H54 (cell line): ENCODE measurements around the gene PFDN2.

Source experiments
- DNase-seq: peaks from one replicate; pipeline ENCODE4 v3.0.0; 2011; ENCODE audit warnings: low spot score, mixed read lengths; ENCODE audit not compliant: insufficient read length
- FAIRE-seq: peaks from 3 replicates; lab custom pipeline; 2011; peaks lifted over from hg19 to GRCh38; lab: Jason Lieb, UNC
- POLR2A ChIP-seq: IDR thresholded peaks from 2 replicates; pipeline ENCODE4 v1.6.1; 2011; ENCODE audit warnings: low read depth, mild to moderate bottlenecking, low read length

Gene PFDN2, protein sequence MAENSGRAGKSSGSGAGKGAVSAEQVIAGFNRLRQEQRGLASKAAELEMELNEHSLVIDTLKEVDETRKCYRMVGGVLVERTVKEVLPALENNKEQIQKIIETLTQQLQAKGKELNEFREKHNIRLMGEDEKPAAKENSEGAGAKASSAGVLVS

DNA sequence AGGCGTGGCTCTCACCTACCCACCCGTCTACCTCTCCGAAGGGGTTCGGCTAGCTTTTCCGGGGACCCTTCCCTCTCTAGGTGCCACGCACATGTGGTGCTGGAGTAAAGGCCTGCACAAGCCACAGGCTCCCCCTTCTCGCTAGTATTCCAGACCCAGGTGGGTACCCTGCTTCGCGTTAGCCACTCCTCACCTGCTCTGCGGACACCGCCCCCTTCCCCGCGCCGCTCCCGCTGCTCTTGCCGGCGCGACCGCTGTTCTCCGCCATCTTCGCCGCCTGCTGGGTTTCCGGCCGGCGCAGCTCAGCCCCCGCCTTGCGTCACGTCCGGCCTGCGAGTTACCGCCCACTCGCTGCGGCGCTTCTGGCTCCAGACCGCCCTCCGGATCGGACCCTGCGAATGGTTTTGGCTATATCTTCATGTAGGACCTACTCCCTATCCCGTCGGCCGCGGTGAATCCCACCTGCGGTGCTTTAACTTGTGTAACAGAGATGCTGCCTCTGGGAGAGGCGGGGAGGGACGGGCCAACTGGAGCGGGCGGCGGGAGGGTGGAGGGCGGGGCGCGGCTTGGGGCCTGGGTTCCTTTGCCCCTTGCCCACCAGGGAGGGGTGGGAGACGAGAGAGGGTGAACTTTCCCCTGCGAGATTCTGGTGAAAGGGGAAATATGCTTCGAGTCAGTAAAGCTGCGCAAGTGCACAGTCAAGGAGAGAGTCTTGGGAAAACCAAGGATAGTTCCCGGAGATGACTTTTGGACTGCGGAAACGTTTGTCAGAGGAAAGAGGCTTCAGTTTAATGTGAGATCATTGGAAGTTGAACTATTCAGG is at the start of gene PFDN2, which contains the start of gene NIT1:
TSS of gene PFDN2 (minus strand) at position 279 of the 823 bp plus-strand sequence. CDS start at position 268, 11 bp downstream.
TSS of gene NIT1 (plus strand) at position 347 of the 823 bp plus-strand sequence. CDS start at position 419, 72 bp downstream.
- FAIRE-seq (no peak), DNase-seq (peak; percentile 79)
- peak; percentile 95 for TF ChIP-seq POLR2A

DNA sequence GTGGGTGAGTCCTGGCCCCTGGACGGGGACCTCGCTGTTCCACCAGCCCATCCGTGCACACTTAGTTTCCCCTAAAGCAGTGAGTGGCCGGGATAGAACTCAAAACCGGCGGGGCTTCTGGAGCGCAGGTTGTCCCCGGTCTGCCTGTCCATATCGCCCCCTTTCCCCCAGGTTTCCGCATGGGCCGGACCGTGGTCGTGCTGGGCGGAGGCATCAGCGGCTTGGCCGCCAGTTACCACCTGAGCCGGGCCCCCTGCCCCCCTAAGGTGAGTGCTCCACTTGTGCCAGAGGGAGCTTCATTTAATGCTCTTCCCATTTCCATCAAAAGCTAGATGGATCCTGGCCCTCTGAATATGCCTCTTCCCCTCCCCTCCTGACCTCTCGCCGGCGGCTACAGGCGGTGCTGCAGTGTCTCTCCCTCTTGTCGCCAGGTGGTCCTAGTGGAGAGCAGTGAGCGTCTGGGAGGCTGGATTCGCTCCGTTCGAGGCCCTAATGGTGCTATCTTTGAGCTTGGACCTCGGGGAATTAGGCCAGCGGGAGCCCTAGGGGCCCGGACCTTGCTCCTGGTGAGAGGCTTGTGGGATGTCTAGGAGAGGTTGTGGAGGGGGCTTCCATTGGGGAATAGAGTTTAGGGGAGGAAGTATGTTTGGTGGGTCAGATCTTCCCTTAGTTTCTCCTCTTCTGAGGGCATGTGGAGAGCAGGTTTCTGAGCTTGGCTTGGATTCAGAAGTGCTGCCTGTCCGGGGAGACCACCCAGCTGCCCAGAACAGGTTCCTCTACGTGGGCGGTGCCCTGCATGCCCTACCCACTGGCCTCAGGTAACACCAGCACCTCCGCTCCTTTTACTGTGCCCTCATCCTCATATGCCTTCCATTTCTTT is 49.1 kb upstream of the PFDN2 start:
- no peak for FAIRE-seq
- no peak for DNase-seq
- TF ChIP-seq POLR2A, result no peak

DNA sequence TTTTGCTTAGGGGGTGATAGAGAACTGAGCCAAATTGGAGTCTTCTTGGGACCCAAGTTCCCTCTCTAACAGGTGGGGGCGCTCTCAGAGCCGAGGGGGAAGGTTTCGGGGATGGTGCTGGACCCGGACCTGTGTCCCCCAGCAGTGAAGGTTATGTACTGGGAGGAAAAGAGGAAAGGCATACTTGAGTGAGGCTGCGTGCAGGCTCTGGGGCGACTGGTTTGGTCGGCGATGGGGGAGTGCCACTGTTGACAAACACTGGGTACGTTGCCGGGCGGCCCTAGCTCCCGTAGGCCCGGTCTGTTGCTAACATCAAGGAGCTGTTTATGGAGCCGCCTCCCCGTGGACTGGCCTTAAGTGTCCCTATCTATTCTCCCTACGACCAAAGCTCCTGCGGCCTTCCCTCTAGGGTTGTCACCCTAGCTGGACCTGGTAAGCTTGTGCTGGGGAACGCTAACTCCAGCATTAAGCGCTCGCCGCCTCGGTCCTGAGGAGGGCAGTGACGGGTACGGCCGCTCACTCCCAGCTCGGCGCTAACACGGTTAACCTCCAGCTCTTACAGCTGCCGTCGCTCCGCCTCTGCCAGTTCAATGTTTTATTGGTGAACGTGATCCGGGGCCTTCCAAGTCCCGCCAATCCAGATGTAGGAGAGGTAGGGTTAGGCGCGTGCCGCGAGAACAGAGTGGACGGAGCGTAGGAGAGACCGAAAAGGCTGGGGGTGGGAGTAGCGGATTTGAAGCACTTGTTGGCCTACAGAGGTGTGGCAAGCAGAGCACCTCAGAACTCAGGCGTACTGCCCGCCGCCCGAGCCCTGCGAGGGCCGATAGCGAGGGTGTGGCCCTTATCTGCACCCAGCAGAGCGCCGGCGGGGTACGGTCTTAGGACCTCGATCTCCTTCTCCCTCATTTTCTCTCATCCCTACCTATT is 48.2 kb upstream of the PFDN2 start, which contains the start of gene PPOX:
TSS of gene PPOX (plus strand) at position 685 of the 927 bp plus-strand sequence. CDS start 422 bp downstream, outside the sequence.
- no peak for FAIRE-seq

DNA sequence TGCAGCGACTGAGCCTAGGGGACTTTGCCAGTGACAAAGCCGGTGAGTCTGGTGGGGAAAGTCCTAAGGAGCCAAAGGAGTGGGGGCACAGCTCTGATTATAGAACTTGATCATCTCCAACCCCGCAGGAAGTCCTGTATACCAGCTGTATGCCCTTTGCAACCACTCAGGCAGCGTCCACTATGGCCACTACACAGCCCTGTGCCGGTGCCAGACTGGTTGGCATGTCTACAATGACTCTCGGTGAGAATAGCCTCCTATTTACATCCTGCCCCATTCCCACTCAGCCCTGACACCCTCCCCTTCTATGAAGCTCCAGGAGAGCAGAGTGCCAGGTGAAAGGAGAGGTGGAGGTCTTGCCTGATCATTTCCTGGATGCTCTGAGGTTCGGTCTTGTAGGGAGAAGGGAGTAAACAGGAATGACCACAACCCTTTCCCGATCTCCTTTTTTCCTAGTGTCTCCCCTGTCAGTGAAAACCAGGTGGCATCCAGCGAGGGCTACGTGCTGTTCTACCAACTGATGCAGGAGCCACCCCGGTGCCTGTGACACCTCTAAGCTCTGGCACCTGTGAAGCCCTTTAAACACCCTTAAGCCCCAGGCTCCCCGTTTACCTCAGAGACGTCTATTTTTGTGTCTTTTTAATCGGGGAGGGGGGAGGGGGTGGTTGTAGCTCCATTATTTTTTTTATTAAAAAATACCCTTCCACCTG is 47.2 kb upstream of the PFDN2 start:
- DNase-seq (no peak), FAIRE-seq (no peak)
- no peak for TF ChIP-seq POLR2A

More for the DNA sequence above, 48.2 kb upstream of the PFDN2 start, which contains the start of gene PPOX:
- peak; percentile 89 for DNase-seq
- TF ChIP-seq POLR2A, result peak; percentile 75

DNA sequence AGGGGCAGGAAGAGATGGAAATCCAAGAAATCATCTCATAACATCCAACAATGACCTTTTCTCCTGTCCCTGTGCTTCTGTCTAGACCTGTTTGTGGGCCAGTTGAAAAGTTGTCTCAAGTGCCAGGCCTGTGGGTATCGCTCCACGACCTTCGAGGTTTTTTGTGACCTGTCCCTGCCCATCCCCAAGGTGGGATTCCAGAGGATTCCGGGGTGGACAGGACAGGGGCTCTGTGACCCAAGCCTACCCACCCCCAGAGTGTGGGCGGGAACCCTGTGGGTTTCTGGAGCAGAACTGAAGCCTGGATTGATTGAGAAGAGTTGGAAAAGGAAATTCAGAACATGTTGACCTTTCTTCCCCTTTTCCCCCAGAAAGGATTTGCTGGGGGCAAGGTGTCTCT is 46.0 kb upstream of the PFDN2 start:
- DNase-seq (no peak), FAIRE-seq (no peak)
- no peak for TF ChIP-seq POLR2A

DNA sequence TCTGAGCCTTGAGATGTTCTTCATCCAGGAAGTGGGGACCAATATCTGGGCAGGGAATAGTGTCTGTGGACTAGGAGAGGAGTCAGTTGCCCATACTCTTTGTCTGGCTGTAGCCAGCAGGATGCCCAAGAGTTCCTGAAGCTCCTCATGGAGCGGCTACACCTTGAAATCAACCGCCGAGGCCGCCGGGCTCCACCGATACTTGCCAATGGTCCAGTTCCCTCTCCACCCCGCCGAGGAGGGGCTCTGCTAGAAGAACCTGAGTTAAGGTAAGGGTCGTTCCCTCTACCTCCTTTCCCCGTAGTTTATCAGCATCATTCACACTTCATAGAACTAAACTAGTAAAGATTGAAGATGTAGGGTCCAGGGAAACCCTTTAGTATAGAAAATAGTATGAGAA is 45.0 kb upstream of the PFDN2 start:
- FAIRE-seq (no peak), DNase-seq (no peak)
- TF ChIP-seq POLR2A, result no peak

DNA sequence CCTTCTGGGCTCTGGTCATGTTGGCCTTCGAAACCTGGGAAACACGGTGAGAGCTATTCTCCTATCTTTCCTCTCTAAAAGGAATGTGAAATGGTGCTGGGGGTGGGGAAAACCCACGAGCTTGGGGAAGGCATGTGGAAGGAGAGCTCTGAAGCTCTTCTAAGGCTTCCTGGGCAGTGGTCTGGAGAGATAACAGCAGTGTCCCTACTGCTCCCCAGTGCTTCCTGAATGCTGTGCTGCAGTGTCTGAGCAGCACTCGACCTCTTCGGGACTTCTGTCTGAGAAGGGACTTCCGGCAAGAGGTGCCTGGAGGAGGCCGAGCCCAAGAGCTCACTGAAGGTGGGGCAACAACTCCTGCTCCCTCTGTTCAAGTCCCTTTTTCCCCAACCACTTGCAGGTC is 44.2 kb upstream of the PFDN2 start:
- FAIRE-seq (no peak), DNase-seq (no peak)
- no peak for TF ChIP-seq POLR2A

DNA sequence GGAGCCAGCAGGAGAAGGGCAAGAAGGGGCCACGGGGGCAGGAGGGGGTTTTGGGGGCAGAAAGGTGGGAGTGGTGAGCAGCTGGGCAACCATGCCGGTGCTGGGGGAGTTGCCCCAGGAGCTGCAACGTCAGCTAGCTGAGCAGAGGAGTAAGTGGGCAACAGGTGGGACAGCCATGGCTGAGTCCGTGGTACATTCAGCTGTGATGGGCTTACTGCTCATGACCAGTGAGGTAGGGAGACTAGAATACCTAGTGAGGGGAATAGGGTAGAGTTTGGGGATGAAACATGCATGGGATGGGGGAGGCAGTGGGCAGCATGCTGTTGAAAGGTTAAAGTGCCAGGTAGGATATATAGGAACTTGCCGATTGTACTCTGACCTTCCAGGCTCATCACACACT is 43.8 kb upstream of the PFDN2 start:
- DNase-seq (no peak), FAIRE-seq (no peak)
- TF ChIP-seq POLR2A, result no peak

DNA sequence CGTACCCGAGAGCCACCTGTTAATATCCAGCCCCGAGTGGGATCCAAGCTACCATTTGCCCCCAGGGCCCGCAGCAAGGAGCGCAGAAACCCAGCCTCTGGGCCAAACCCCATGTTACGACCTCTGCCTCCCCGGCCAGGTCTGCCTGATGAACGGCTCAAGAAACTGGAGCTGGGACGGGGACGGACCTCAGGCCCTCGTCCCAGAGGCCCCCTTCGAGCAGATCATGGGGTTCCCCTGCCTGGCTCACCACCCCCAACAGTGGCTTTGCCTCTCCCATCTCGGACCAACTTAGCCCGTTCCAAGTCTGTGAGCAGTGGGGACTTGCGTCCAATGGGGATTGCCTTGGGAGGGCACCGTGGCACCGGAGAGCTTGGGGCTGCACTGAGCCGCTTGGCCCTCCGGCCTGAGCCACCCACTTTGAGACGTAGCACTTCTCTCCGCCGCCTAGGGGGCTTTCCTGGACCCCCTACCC is 42.9 kb upstream of the PFDN2 start:
- DNase-seq, result no peak
- no peak for FAIRE-seq
- no peak for TF ChIP-seq POLR2A

DNA sequence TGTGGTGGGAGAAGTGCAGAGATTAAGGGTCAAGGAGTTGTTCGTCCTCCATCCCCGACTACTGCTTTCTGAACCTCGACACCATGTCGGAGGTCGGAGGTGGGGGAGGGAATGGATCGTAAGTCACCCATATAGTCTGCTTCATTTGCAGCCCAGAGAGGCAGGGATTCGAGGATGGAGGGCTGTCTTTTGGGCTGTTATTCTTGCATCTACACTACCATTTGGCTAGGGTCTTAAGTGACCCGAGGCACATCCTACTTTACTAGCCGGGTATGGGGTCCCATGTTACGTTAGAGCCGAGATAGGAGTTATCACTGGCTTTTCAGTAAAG is 42.0 kb upstream of the PFDN2 start:
- no peak for TF ChIP-seq POLR2A
- FAIRE-seq, result no peak
- DNase-seq, result no peak

DNA sequence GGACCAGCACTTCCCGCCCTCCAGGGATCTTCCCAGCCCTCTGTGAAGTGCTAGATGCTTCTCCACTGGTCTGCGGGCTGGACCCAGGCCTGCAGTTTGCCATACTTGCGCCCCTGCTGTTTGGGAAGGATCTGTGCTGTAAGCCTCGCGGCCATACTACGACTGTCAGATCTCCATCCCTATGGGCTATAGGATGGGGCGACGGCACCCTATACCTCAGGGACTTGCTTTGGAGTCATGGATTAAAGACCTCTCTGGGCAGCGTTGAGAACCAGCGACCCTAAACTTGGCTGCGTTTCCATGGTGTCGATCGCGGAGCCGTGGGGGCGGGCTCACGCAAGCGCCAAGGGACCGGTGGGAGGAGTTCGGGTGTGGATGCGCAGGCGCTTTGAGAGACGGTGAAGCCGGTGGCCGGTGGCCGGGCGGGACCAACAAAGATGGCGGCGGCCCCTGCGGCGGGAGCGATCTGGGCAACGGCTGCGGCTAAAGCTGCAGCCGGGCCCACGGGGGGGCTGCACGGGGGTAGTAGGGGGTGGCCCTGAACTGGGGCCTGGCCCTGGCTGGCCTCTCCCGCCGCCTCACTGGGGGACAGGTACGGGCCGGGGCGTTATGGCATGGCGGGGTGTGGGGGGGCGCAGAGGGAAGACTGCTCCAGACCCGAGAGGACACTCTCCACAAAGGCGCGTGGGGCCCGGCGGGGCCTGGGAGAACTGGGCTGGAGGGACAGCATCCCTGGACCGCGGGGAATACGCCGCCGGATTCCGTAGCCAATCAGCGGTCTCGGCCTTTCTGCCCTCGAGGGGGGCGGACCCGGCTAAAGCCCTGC is 41.5 kb upstream of the PFDN2 start, which contains the start of gene USP21:
TSS of gene USP21 (plus strand) at position 414 of the 826 bp plus-strand sequence. CDS start 1,141 bp downstream, outside the sequence.
- peak; percentile 65 for TF ChIP-seq POLR2A
- peak; percentile 77 for DNase-seq
- no peak for FAIRE-seq
